HG03159 (cell line): ENCODE measurements around the gene CSNK2A1.
"Not testable (repeated sequence)": the region's sequence is repeated elsewhere in the genome, so short reads cannot be mapped to it uniquely, and the experiment has no call there.

Experiments used
- ATAC-seq: cut with Tn5 transposase; IDR thresholded peaks from one replicate; pipeline ENCODE4 v1.9.1; 2021; ENCODE audit warnings: mild to moderate bottlenecking, moderate library complexity; ENCODE audit not compliant: unreplicated experiment

Gene CSNK2A1

GRCh38 chr20:496126-496696 is 47.4 kb downstream of the CSNK2A1 start:
- no peak for ATAC-seq

- ATAC-seq: no peak
Observed at GRCh38 chr20:492159-492558, 51.4 kb downstream of the CSNK2A1 start.

- ATAC-seq: no peak
Observed at GRCh38 chr20:487655-488054, 55.9 kb downstream of the CSNK2A1 start.

- ATAC-seq: no peak
Observed at GRCh38 chr20:483815-484644, 59.6 kb downstream of the CSNK2A1 start.

DNA sequence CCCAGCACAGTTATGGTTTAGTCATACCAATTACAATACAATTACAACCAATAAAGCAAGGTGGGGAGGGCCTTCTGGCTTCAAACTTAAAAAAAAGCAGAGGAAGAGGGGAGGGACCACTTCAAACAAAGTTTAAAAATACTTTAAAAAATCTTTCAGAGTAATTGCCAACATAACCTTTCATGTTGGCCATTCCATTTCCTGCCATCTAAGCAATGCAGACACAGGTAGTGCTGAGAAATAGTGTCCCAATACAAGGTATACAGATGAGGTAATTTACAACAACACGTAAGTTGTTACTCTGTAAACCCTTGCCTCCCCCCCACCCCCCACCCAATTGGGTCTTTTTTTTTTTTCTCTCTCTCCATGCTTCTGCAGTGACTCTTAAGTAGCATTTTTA is 62.4 kb downstream of the CSNK2A1 start:
- no peak for ATAC-seq

DNA sequence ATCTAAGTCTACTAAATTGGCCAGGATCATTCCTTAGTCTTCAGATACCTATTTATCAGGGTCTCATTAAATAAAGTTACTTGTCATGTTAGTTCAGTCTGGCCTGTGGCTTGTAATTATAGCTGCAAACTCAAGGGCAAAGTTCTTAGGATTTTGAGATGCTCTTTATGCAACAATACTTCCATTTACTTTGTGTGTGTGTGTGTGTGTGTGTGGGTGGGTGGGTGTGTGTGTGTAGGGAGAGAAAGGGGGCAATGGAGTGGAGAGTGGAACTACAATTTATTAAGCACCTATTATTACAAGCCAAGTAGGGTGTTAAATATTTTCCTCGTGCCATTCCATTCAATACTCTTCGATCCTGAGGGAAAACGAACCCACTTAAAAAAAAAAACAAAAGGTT is 63.5 kb downstream of the CSNK2A1 start:
- ATAC-seq: no peak

- no peak for ATAC-seq
Observed at GRCh38 chr20:479487-479886, 64.1 kb downstream of the CSNK2A1 start.

DNA sequence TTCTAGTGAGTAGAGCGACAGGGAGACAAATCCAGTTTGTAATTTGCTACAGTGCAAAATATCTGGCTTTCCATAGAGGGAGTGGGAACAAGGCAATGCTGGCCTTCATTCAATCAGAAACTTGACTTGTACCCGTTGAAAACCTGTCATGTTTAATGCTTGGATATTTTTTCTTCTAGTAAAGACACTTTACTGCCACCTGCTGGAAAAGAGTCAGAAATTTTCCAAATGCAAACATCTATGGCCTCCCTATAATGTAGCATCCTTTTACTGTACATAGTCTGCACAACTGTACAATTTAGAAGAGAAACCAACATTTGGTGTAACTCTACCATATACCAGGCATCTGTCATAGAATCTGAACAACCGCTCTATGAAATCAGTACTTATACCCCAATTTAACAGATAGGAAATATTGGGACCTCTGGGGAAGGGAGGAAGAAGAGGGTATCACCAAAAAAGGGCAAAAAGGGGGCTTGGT is 64.6 kb downstream of the CSNK2A1 start:
- ATAC-seq: no peak

DNA sequence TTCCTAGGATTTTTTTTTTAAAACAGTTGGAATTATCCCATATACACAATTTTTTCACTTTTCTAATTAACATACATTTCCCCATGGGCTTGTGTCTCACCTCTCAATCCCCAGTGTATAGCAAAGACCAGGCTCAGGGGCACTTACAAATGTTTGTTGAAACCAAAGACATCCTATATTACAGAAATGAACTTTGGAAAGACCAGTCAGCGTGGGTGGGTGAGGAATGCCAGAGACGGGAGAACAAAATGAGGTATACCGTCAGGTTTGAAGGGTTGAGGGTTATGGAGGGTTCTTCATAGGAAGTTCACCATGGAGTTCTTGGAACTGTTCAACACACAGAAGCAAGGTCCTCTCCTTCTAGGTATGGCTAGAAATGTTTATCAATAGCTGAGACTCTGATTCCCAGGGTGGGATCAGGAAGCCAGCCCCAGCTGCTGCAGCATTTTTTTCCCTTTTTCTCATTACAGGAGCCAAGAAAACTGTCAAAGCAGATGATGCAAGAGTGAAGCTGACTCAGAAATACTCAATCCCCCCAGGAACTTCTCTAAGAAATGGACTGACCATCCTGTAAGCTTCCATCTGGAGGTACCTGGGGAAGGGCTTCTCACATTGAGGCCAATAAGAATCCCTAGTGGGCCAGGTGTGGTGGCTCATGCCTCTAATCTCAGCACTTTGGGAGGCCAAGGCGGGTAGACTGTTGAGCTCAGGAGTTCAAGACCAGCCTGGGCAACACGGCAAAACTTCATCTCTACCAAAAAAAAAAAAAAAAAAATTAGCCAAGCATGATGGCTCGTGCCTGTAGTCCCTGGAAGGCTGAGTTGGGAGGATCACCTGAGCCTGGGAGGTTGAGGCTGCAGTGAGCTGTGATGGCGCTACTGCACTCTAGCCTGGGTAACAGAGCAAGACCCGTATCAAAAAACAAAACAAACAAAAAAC is 65.3 kb downstream of the CSNK2A1 start:
- no peak for ATAC-seq

- ATAC-seq: not testable (repeated sequence)
Observed at GRCh38 chr20:476561-477249, 66.9 kb downstream of the CSNK2A1 start.

DNA sequence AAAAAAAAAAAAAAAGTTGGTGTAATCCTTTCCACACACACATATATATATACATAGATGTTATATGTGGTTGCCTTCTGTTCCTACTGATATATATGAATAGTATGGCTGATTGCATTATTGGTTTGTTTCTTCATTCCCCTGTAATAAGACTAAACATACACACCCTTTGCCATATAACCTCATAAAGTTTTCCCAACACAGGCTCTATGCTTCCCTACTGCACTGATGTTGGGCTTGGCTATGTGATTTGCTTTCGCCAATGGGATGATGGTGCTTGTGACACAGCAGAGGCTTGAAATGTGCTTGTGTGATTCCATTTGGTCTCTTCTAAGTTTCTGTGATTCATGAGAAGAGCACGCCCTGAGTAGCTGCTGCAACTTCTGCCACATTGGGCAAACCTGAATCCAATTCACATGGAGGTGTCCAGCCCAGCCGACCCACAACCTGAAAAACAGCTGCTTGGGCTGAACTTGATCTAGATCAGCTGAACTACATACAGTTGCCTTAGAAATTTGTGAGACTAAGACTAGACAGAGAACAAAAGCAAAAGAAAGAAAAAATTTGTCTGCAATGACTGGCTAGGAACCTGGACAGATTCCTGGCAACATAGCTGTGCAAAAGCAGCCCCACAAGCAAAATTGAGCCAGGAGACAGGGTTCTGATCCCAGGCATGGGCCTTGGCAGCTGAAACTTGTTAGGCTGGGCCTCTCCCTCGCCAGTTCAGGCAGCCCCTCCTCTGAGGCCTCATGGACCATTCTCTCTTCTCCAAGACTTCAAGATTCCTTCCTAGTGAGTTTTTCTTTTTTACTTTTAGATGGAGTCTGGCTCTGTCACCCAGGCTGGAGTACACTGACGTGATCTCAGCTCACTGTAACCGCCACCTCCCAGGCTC is 67.9 kb downstream of the CSNK2A1 start:
- ATAC-seq: no peak

- ATAC-seq: no peak
Observed at GRCh38 chr20:474581-474980, 69.0 kb downstream of the CSNK2A1 start.

DNA sequence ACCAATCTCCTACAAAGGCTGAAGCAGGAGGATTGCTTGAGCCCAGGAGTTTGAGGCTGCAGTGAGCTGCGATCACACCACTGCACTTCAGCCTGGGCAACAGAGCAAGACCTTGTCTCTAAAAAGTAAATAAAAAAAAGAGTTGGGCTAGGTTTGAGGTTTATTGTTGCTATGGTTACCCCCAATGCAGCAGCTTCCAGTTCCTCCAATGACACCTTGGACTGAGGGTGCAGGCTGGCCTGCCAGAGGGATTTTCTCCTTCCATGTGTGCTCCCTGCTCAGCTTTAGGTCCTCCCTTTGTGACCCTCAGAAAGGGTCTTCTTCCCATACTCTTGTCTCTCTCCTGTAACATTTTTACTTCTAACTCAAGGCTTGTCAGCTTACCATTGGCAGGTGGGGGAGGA is 70.7 kb downstream of the CSNK2A1 start:
- no peak for ATAC-seq

DNA sequence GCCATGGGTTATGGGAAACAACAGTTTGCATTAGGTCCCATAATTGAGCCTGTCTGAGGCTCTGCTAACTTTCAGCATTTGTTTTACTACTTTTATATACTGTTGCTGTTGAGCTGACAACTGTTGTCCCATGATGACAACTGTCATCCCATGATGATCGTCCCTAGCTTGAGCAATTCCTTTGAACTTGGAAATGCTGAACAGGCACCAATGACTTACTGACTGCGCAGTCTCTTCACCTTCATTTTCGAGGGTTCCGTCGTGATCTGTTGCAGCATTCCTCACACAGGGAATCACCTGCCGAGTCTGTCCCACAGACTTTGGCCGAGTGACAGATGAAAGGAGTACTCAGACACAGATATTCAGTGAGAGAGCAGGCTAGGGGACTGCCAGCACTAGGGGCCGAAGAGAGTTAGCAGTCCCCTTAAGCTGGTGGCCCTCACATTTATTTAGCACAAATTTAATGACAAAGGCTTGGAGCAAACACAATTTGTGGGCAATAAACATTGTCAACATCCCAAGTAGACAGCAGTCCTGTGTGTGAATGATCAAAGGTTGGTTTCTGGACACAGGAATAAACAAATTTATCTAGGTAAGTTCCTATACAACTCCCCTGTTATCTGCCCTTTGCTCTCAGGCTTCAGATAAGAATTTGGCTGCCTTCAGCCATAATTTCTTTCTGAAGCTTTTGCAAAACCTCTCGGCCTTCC is 71.3 kb downstream of the CSNK2A1 start:
- ATAC-seq: no peak

GRCh38 chr20:469746-470490 is 73.7 kb downstream of the CSNK2A1 start:
- no peak for ATAC-seq

DNA sequence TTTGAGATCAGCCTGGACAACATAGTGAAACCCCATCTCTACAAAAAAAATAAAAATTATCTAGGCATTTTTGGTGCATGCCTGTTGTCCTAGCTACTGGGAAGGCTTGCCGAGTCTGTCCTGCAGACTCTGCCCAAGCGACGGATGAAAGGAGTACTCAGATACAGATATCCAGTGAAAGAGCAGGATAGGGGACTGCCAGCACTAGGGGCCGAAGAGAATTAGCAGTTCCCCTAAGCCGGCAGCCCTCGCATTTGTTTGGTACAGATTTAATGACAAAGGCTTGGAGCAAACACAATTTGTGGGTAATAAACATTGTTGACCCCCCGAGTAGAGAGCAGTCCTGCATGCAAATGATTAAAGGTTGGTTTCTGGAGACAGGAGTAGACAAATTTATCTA is 75.8 kb downstream of the CSNK2A1 start:
- ATAC-seq: no peak

GRCh38 chr20:462199-462991 is 81.2 kb downstream of the CSNK2A1 start, which contains the start of gene TBC1D20:
TBC1D20 (minus strand) TSS chr20:462533; CDS start chr20:462405, 128 bp downstream.
- peak; percentile 93 for ATAC-seq
